HG02588 (cell line): ENCODE results near the gene KRT78.
"Not testable (repeated sequence)": the region's sequence is repeated elsewhere in the genome, so short reads cannot be mapped to it uniquely, and the experiment has no call there.

Experiments
- ATAC-seq: cut with Tn5 transposase; IDR thresholded peaks from one replicate; pipeline ENCODE4 v1.9.1; 2021; ENCODE audit warnings: mild to moderate bottlenecking, moderate library complexity; ENCODE audit not compliant: unreplicated experiment

The KRT78 gene, protein sequence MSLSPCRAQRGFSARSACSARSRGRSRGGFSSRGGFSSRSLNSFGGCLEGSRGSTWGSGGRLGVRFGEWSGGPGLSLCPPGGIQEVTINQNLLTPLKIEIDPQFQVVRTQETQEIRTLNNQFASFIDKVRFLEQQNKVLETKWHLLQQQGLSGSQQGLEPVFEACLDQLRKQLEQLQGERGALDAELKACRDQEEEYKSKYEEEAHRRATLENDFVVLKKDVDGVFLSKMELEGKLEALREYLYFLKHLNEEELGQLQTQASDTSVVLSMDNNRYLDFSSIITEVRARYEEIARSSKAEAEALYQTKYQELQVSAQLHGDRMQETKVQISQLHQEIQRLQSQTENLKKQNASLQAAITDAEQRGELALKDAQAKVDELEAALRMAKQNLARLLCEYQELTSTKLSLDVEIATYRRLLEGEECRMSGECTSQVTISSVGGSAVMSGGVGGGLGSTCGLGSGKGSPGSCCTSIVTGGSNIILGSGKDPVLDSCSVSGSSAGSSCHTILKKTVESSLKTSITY

DNA sequence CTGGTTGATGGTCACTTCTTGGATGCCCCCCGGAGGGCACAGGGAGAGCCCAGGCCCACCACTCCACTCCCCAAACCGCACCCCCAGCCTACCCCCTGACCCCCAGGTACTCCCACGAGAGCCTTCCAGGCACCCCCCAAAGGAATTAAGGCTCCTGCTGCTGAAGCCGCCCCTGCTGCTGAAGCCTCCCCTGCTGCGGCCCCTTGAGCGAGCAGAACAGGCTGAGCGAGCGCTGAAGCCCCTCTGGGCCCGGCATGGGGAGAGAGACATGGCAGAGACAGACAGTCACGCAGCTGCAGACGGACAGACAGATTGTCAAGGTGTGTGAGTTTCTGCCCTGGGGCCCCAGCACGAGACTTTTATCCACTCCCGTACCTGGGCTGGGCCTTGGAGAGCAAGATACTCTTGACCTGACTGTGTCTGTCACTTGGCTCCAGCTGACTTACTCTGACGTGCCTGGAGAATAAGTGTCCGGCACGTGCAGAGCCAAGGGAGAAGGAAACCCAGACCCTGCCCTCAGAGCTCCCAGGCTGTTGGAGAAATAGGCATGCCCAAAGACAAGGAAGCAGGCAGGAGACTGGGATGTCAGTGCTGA is at the start of gene KRT78:
KRT78 (minus strand) TSS at position 334 of the 595 bp plus-strand sequence; CDS start at position 270, 64 bp downstream.
- ATAC-seq: no peak

DNA sequence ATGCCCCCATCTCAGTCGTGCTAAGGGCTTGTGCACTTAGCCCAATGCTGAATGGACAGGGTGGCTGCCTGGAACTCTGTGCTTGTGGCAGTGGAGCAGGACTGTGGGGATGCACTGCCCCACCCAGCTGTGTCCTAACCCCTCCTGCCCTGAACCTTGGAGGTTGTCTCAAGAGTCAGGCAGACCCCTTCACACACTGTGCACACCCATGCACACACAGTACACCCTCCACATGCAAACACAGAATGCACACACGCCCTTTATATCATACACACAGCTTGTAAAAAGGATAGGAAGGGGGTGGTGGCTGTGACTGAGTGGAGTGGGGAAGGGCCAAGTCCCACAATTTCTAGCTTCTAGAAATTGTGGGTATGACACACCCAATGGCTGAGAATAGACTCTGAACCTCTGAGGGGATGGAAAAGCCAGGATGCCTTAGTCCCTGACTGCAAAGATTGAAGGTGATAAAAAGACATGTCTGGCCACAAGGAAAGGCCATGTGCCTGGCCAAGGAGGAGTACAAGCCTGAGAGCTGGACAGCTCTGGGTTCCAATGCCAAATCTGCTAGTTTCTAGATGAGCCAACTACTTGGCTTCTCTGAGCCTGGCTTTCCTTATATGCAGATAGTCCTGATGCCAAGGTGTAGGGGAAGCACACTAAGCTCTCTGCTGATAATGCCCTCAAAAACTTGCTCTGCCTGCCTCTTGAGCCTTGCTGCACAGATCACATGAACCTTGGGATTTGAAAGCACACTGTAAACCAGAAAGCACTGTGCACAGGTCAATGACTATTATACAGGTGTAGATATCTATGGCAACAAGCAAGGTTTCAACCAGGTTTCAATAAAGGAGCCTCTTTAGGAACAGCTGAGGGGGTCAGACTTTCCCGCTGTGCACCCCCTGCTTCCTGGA is 47.7 kb upstream of the KRT78 start:
- no peak for ATAC-seq

DNA sequence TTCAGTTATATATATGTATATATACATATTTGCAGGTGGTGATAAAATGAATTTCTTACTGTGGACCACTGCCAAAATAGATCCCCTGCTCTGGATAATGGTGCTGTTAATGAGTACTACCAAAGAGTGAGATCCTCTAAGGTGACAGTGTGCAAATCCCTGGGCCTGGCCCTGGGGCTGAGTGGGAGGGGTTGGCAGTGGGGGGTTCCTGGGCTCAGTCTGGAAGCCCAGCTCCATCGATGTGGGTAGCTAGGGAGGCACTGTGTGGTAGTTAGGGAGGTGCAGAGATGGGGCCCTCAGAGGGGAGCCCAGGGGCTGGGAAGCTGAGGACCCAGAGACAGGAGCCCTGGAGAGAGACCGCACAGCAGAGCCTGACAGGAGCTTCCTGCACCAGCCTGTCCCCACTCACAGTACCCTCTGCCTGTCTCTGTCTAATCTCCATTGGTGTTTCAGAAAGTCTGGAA is 47.0 kb upstream of the KRT78 start:
- no peak for ATAC-seq

- ATAC-seq: no peak
Observed at GRCh38 chr12:52892974-52893373, 44.2 kb upstream of the KRT78 start.

- no peak for ATAC-seq
Observed at GRCh38 chr12:52892207-52892852, 43.5 kb upstream of the KRT78 start.

- no peak for ATAC-seq
Observed at GRCh38 chr12:52891044-52891443, 42.2 kb upstream of the KRT78 start.

GRCh38 chr12:52890417-52890816 is 41.6 kb upstream of the KRT78 start:
- ATAC-seq: no peak

GRCh38 chr12:52884526-52885293 is 35.9 kb upstream of the KRT78 start:
- no peak for ATAC-seq

DNA sequence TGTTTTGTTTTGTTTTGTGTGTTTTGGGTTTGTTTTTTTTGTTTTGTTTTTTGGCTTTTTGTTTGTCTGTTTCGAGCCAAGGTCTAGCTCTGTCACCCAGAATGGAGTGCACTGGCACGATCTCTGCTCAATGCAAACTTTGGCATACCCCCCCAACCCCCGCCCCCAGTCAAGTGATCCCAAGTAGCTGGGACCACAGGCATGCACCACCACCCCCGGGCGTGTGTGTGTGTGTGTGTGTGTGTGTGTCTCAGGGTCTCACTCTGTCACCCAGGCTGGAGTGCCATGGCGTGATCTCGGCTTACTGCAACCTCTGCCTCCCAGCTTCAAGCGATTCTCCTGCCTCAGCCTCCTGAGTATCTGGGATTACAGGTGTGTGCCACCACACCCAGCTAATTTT is 31.7 kb upstream of the KRT78 start:
- ATAC-seq: not testable (repeated sequence)

GRCh38 chr12:52879394-52880351 is 30.9 kb upstream of the KRT78 start:
- ATAC-seq: peak; percentile 64

GRCh38 chr12:52878507-52879393 is 30.0 kb upstream of the KRT78 start:
- ATAC-seq: no peak

DNA sequence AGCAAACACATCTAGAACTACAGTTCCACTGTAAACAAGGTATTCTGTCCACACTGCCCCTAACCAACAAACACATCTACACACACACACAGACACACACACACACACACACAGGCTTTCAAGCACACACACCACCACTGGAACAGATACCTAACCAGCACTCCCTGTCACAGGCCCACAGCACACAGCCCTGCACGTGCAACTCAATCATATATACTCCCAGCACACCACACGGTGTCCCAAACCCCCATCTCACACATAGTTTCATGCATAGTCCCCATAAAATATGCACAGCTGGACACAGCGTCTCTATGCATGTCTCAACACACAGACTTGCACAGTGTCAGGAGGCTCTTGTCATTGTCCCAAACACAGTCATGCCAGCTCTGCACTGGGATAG is 28.4 kb upstream of the KRT78 start:
- ATAC-seq: no peak

GRCh38 chr12:52876372-52876771 is 27.6 kb upstream of the KRT78 start:
- ATAC-seq: no peak

DNA sequence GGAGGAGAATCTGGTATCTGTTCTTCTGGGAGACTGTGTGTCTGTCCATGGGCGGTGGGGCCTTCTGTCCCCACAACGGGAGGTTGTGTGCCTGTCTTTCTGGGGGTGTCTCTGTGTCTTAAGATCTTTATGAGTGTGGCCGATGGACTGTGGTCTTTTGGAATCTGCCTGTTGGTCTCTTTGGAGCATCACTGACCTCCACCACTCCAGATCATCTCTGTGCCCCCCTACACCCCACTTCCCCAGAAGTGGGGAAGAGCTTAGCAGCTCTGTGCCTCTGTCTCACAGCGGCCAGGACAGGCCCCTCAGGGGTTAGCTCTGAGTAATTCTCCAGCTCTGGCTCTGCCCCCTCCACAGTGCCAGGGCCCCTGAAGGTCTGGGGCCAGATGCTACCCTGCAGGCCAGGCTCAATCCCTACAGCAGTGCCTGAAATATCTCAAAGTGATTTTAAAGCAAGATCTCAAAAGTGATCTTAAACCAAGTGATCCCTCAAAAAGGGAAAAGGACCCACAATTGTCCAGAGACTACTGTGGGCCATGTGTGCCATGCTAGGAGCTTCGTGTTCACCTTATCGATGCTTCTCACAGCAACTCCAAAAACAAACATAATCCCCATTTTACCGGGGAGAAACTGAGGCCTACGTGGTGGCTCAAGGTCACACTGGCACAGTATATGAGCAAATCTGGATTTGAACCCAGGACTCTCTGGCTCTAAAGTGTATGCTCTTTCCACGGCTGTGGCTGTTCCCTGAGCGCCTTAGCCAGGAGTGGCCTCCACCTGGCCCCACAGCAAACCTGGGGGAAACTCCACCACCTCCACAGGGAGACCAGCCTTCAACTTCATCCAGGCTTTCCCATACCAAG is 26.0 kb upstream of the KRT78 start:
- no peak for ATAC-seq

GRCh38 chr12:52873832-52874572 is 25.2 kb upstream of the KRT78 start:
- ATAC-seq: peak; percentile 70

DNA sequence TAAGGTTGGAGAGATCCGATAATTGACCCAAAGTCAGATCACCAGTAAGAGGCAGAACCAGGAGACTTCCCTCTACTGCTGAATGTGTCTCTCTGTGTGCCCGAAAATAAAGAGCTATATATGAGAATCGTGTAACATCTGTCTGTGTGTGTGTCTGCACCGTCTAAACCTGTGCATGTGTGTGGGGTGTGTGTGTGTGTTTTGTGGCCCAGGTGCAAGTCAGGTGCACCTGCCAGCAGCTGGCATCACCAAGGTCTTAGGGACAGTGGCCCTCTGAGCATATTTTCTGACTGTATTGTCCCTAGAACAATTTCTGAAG is 24.7 kb upstream of the KRT78 start:
- no peak for ATAC-seq
